Right cardiac atrium (tissue), 5 donors: ENCODE results near the gene DDX27. TPM values are rescaled to one million over a fixed set of nuclear protein-coding genes. Genes with fewer than 3 reads are reported as not detected.

Experiments used
- ATAC-seq, 2 donors: fragments of 200-7000 bp; cut with Tn5 transposase; one replicate each; pipeline versions ENCODE4 v1.8.0 to v1.9.1; 2020; ENCODE audit warnings: moderate library complexity in 2 of 2, mild to moderate bottlenecking in 1 of 2
- DNase-seq, 3 donors: peaks; one replicate each; pipeline ENCODE4 v3.0.0-alpha.2; 2020
- H3K27ac ChIP-seq: one replicate; pipeline ENCODE4 v1.5.1; 2013; ENCODE audit warnings: mild to moderate bottlenecking, low read length, control low read depth, moderate library complexity
- H3K27me3 ChIP-seq: one replicate; pipeline ENCODE4 v1.6.1; 2013; ENCODE audit not compliant: control insufficient read depth, insufficient read depth
- H3K4me1 ChIP-seq: one replicate; pipeline ENCODE4 v1.6.1; 2013; ENCODE audit warnings: low read length; ENCODE audit not compliant: control insufficient read depth, insufficient read depth
- H3K4me3 ChIP-seq: one replicate; pipeline ENCODE4 v1.5.1; 2013; ENCODE audit warnings: low read length, control low read depth
- H3K9me3 ChIP-seq: one replicate; pipeline ENCODE4 v1.6.1; 2013; ENCODE audit warnings: low read length; ENCODE audit not compliant: control insufficient read depth
- WGBS: extraction: QIAGEN DNeasy Blood & Tissue Kit; methylation state at CpG from one replicate; pipeline ENCODE4 v1.1.7; 2013; 5-methylcytosine and 5-hydroxymethylcytosine counted together
- intact Hi-C, 4 donors: fragments of 100-400 bp; cut with DNase I; formaldehyde crosslinking; loops; one replicate each; pipeline versions ENCODE4 v1.11.0 to v1.14.0; 2022 to 2023
- polyA plus RNA-seq: library from polyadenylated mRNA; stranded (reverse); fragments of 200-250 nt; gene quantifications from one replicate; pipeline ENCODE4 v1.2.3, GENCODE V29; 2013
- total RNA-seq, 4 donors: library from RNA; stranded (reverse); fragmentation: NEBNext Ultra II Directional; extraction: Animal tissue kit (Norgen Biotek cat#: 25700); gene quantifications; one replicate each; pipeline ENCODE4 v1.2.1, GENCODE V29; 2021
- donor health status: healthy with polysubstance abuse.
- donor health status: DM: no; HTN: yes; CAD: no.
- donor health status: DM: no; HTN: no; CAD: no.
- donor health status: DM: no; HTN: yes; CAD: no; lungs with severe emphysema.
- donor health status: DM: yes; HTN: yes; CAD: no.

DDX27 gene
- total and polyA plus RNA-seq, 5 donors, result 13.0 to 17.5 (median 16.4) TPM

DNA sequence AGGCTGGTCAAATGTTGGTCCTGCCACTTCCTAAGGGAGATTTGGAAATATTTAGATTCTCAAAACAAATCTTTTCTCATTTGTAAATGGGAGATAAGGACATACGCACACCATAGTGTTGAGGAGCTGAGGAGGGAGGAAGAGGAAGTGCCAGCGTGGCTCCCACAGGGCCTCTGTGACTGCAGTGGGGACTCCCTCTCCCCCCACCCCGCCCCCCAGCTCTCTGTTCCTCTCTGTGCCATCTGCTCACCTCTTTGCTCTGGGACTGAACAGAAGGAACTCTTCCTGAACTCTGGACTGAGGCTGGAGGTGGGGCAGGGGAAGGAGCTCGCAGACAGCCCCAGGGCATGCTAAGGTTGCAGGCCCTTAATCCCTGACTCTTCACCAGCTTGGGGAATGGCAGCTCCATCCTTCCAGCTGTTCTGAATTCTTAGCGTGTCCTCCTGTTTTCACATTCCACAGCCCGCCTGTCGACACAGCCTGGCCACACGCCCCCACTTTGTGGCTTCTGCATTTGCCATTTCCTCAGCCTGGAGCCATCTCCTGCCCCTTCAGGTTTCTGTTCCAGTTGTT lies 11.4 kb downstream of the DDX27 start:
- Histone ChIP-seq H3K4me1 (no peaks in the 10 kb centered on the region), H3K27me3 (no peaks in the 10 kb centered on the region), H3K9me3 (no peaks in the 10 kb centered on the region), H3K27ac (no peak overlapping the region), H3K4me3 (no peak overlapping the region)
- 63% methylated on average over 8 of the region's 8 CpGs for WGBS
- DNase-seq, result no peak
- intact Hi-C loops, result no loop called here
- no peak for ATAC-seq

DNA sequence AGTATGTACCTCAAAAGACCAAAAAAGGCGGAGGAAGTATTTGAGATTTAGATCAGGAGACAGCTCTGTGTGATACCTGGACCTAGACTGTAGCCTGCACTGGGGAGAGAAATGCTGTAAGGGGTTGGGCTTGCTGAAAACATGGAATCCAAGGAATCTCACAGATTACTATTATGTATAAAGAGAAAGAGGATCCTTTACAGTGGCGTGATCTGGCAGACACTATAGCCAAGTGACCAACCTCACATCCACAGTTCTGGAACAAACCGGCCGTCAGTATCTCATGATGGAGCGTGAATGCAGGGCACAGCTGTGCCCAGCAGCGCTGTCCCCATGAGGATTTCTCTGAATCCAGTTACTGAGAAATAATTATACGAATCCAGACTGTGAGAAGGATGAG lies 12.3 kb downstream of the DDX27 start:
- ATAC-seq (no peak), DNase-seq (no peak)
- WGBS, result 83% methylated on average over 7 of the region's 7 CpGs
- no peaks in the 10 kb centered on the region for H3K4me1 ChIP-seq
- H3K27me3 ChIP-seq, result no peaks in the 10 kb centered on the region
- no peak overlapping the region for H3K4me3 ChIP-seq
- intact Hi-C loops, result no loop called here
- no peak overlapping the region for H3K27ac ChIP-seq
- H3K9me3 ChIP-seq, result no peaks in the 10 kb centered on the region

DNA sequence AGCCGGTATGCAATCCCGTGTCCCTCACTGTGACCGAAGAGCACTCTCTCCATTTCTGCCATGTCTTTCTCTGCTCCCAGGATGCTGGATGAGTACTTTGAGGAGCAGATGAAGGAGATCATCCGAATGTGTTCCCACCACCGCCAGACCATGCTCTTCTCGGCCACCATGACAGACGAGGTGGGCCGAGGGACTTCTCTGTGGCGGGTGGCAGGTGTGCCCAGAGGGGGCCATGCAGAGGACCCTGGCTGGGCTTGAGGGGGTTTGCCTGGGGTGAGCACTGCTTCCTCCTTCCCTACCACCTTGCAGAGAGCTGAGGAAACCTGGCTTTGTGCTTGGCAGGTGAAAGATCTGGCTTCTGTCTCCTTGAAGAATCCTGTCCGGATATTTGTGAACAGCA lies 14.0 kb downstream of the DDX27 start:
- 92% methylated on average over 10 of the region's 10 CpGs for WGBS

DNA sequence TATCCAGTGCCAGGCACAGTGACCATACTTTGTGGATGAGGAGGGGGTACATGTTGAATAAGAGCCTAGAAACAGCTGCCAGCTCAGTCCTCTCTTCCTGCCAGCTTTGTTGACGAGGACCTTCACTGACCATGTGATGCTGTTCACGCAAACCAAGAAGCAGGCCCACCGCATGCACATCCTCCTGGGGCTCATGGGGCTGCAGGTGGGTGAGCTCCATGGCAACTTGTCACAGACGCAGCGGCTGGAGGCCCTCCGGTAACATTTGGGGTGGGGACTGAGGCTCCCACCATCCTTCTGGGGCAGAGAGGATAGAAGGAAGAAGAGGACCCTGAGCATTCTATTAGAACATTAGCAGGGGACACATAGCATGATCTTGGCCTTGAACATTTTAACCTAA lies 15.6 kb downstream of the DDX27 start:
- ATAC-seq, result no peak

More for the DNA sequence above, 14.0 kb downstream of the DDX27 start:
- Histone ChIP-seq H3K4me3 (no peak overlapping the region), H3K27ac (no peak overlapping the region), H3K4me1 (no peaks in the 10 kb centered on the region), H3K27me3 (no peaks in the 10 kb centered on the region), H3K9me3 (no peaks in the 10 kb centered on the region)
- intact Hi-C loops, result no loop called here
- ATAC-seq (no peak), DNase-seq (no peak)

DNA sequence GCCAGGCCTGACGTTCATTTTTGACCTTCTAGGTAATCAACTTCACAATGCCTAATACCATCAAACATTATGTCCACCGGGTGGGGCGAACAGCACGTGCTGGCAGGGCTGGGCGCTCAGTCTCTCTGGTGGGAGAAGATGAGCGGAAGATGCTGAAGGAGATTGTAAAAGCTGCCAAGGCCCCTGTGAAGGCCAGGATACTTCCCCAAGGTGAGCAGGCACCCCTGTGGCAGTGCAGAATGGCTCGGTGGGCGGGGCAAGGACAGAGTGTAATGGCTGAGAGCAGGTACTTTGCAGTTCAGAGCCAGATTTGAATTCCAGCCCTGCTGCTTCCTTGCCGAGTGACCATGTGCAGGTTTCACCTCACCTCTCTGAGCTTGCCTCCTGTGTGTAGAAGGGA lies 17.1 kb downstream of the DDX27 start:
- WGBS, result 90% methylated on average over 9 of the region's 9 CpGs
- Histone ChIP-seq H3K4me1 (no peaks in the 10 kb centered on the region), H3K27ac (no peak overlapping the region), H3K4me3 (no peak overlapping the region), H3K27me3 (no peaks in the 10 kb centered on the region), H3K9me3 (no peaks in the 10 kb centered on the region)
- intact Hi-C loops, result no loop called here
- DNase-seq, result no peak
- no peak for ATAC-seq

More for the DNA sequence above, 15.6 kb downstream of the DDX27 start:
- Histone ChIP-seq H3K4me3 (no peak overlapping the region), H3K27me3 (no peaks in the 10 kb centered on the region), H3K27ac (no peak overlapping the region), H3K9me3 (no peaks in the 10 kb centered on the region), H3K4me1 (no peaks in the 10 kb centered on the region)
- DNase-seq, result no peak
- WGBS, result 96% methylated on average over 6 of the region's 6 CpGs
- intact Hi-C loops, result no loop called here

DNA sequence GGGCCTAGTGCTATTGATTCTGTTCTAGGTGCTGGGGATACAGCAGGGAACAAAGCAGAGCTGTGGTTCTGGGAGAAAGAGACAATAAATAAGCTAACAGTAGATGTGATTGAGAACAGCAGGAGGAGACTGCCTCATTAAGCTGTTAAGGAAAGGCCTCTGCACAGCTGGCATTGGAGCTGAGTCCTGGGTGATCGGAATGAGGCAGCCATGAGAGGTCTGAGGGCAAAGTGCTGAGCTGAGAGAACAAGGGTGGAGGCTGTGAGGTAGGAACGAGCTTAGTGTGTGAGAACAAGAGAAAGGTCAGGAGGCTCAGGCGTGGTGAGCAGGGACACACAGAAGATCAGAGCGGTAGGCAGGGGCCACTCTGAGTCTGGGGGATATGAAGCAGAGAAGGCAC lies 18.3 kb downstream of the DDX27 start:
- Histone ChIP-seq H3K4me3 (no peak overlapping the region), H3K27ac (no peak overlapping the region), H3K9me3 (no peaks in the 10 kb centered on the region), H3K4me1 (no peaks in the 10 kb centered on the region), H3K27me3 (no peaks in the 10 kb centered on the region)
- no peak for DNase-seq
- ATAC-seq, result no peak
- WGBS, result 88% methylated on average over 4 of the region's 4 CpGs
- intact Hi-C loops, result no loop called here

DNA sequence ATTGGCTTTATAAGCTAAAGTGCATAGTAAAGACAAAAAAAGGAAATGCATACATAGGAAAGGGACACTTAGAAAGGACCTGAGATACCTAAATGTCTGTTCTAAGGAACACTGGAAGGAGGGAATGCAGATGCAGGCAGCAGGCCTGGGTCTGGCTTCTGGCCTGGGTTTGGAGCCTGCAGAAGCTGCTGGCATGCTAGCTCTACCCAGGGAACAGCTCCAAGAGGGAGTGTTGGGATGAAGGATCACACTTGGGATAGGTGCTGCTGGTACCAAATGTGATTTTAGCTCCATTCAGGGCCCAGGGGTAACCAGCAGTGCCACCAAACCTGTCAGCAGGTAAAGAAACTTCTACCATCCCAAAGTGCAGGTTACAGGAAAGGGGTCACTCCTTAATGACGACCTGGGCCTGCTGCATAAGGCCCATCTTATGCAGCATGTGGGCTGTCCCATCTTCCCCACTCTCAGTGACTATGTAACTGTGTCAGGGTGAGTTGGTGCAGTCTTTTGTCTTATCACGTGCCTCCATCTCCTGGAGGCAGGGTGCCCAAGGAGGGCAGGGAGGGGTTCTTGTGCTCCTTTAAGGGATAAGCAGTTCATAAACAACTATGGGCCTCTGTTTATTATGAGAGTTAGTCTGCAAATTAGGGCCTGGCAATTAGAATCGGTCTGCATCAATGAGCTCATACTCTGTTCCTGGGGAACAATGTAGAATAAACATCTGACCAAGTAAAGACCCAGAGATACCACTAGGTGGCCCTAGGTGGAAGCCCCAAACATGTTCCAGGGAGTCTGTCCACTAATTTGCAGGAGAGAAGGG lies 26.9 kb downstream of the DDX27 start:
- ATAC-seq (peak; percentile 64 to 69), DNase-seq (peak in 2 of 3 donors; percentile 67 to 77)
- Histone ChIP-seq H3K27me3 (no peaks in the 10 kb centered on the region), H3K9me3 (no peaks in the 10 kb centered on the region), H3K27ac (peak overlapping the region; percentile 23), H3K4me1 (no peaks in the 10 kb centered on the region), H3K4me3 (no peak overlapping the region)
- WGBS, result 33% methylated on average over 3 of the region's 3 CpGs
- intact Hi-C loops, result no loop called here

DNA sequence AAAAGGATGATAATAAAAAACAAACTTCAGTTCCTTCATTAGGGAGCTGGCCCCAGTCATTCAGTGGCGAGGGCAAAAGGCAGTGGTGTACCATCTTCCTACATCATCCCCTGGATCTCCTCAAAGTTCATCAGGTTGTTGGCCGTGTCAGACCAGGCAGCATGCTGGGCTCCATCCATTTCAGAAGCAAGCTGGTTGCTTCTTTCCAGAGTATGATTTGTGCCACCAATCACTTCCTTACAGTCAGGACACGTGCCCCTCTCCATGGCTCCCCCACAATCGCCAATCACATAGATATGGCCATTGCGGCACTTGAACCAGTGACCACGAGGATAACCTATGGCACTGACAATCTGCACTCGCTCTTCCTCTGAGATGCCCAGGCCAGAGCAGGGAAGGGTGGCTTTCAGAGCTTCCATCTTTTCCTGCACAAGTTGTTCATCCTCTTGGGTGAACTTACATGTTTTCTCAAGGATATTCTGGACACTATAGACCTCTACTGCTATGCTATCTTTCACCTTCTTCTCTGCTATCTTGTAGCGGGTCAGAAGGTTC lies 28.0 kb downstream of the DDX27 start:
- ATAC-seq (peak in 1 of 2 donors; percentile 11), DNase-seq (no peak)
- Histone ChIP-seq H3K27me3 (no peaks in the 10 kb centered on the region), H3K27ac (no peak overlapping the region), H3K4me1 (no peaks in the 10 kb centered on the region), H3K4me3 (no peak overlapping the region), H3K9me3 (no peaks in the 10 kb centered on the region)
- WGBS, result 89% methylated on average over 8 of the region's 8 CpGs
- intact Hi-C loops, result no loop called here

DNA sequence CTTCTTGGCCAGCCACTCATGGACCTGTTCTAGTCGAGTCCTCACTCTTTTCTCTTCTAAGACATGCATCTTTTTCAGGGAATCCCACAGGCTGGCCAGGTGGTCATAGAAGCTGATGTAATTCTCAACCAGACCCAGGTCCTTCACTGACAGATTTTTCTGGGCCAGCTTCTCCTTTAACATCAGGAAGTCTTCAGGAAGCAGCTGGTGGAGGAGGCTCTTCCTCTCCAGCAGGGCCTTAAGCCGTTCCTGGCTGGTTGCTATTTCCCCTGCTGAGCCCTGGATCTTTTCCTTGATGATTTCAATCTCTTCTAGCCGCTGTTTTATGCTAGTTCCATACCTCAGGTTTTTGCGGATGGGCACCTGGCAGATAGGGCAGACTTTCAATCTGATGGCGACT lies 28.6 kb downstream of the DDX27 start:
- H3K27me3 ChIP-seq, result no peaks in the 10 kb centered on the region
- no peak overlapping the region for H3K4me3 ChIP-seq
- no peak overlapping the region for H3K27ac ChIP-seq
- ATAC-seq (peak in 1 of 2 donors; percentile 13), DNase-seq (no peak)
- 52% methylated on average over 5 of the region's 5 CpGs for WGBS
- intact Hi-C loops, result no loop called here
- no peaks in the 10 kb centered on the region for H3K4me1 ChIP-seq
- no peaks in the 10 kb centered on the region for H3K9me3 ChIP-seq

DNA sequence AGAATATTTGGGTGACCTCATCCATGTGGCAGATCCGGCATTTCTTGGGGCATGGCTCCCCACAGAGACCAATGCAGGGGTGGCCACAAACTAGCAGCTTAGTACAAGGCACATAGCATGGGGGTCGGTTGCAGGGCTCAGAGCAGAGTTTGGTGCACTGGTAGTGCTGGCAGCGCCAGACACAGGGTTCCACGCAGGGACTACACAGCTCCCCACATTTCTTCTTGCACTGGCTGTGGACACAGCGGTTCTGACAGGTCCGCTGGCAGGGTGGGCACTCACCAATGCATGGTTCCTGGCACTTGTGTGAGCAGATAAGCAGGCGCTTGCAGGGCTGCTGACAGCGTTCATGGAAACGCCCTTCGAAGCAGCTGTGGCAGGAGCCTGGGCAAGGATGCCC lies 29.1 kb downstream of the DDX27 start:
- DNase-seq, result no peak
- Histone ChIP-seq H3K4me1 (no peaks in the 10 kb centered on the region), H3K4me3 (no peak overlapping the region), H3K27ac (no peak overlapping the region), H3K27me3 (no peaks in the 10 kb centered on the region), H3K9me3 (no peaks in the 10 kb centered on the region)
- WGBS, result 72% methylated on average over 10 of the region's 10 CpGs
- ATAC-seq, result peak in 1 of 2 donors; percentile 21
- intact Hi-C loops, result no loop called here

DNA sequence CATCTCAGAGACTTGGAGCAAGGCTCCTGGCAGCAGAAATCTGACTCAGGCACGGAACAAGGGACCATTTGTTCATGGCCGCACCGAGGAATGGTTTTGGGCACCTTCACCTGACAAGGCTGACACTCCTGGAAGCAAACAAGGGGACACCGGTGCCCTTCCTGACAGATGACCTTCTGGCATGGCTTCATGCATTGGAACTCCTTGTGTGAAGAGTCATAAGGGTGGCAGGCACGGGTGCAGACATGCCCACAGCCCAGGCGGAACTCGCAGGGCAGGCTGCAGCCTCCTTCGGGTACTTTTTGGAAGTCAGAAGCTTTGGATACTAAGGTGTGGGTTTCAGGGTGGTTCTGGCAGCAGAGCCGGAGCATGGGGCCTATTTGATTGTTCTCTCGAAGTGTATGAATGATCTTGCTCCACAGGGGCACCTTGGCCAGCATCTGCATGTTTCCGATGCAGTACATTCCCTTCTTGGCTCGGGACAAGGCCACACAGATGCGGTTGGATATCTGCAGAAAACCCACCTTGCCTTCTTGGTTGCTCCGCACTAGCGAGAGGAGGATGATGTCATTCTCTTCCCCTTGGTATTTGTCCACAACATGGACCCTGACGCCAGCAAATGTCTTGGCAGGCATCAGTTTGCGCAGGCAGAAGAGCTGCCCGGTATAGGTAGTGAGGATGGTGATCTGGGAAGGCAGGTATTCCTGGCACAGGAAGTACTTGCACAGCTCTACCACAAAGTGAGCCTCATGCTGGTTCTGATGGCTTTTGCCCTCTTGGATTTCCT lies 29.9 kb downstream of the DDX27 start:
- intact Hi-C loops, result no loop called here

More for the DNA sequence above, 29.9 kb downstream of the DDX27 start:
- 83% methylated on average over 18 of the region's 18 CpGs for WGBS
- H3K9me3 ChIP-seq, result no peaks in the 10 kb centered on the region
- DNase-seq (no peak), ATAC-seq (no peak)
- H3K27me3 ChIP-seq, result no peaks in the 10 kb centered on the region
- H3K27ac ChIP-seq, result no peak overlapping the region
- no peak overlapping the region for H3K4me3 ChIP-seq
- no peaks in the 10 kb centered on the region for H3K4me1 ChIP-seq
